C4-2B (cell line): ENCODE results near the gene ATG7.

Experiments used
- H3K27ac ChIP-seq: fragments of 450-650 bp; 2 replicates; pipeline ENCODE4 v1.5.1; 2017
- CTCF ChIP-seq: fragments of 450-650 bp; conservative IDR thresholded peaks from 2 replicates; pipeline ENCODE4 v1.5.1; 2017; ENCODE audit warnings: mild to moderate bottlenecking
- ZFX ChIP-seq: fragments of 450-650 bp; IDR thresholded peaks from 2 replicates; pipeline ENCODE4 v1.6.1; 2017

ATG7 gene

GRCh38 chr3:11377719-11378118 lies 105.5 kb downstream of the ATG7 start:
- no peak overlapping the region for H3K27ac ChIP-seq
- TF ChIP-seq CTCF (no peak), ZFX (no peak)

DNA sequence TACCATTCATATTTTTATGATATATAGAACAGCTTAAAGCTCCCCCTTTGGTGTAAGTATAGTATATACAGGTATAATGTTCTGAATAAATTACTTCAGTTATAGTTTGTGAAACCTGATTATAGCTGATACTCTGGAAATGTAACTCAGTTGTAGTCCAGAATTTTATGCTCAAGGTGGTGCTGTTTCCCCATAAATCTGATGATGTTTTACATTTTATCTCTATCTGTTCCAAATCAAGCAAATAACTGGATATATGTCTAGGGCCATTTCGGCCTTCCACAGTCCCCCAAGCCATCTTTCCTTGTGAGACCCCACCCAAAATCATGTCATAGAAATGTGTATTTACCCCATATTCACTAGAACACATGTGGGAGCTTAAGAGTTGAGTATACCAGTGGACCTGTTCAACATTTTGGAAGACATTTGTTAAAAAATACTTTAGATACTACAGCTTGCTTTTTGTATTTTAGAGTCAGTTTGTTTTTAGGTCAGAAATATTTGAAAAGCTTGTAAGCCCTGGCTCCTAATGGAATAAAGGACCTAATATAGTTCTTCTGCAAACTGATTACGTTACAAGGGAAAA lies 107.1 kb downstream of the ATG7 start:
- H3K27ac ChIP-seq = no peak overlapping the region
- TF ChIP-seq CTCF (peak; percentile 67), ZFX (no peak)

DNA sequence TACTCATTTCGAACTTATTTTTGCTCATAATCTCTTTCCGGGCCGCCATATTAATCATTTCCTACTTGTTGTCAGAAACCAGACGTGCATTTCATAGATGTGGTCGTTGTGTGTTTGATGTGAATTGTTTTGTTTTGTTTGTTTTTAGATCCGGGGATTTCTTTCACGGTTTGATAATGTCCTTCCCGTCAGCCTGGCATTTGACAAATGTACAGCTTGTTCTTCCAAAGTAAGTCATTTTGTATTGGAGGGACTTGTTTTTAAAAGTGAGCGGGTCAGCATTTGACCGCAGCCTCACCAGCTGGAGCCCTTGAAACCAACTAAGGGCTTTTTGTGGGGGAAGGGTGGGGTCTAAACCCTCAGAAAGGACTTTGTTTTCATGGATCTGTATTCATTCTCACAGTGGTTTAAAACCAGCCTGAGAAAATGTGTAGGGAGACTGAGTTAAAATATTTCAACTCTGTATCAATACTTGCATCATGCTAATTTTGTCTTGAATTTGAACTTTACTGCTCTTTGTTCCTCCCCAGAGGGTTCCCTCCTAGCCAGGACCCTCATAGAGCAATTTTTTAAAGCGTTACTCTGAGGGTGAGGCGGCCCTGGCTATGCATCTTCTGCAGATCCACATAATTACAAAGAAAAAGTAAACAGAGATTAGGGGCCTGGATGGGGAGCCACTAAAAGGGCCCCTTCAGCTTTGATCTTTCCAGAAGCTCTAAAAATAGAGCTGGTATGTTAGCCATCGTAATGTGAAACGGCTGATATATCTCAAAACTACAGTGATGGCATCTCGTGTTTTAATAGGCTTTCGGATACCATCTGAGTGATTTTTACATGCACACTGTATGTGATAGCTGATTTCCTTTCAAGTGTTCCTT lies 107.9 kb downstream of the ATG7 start:
- TF ChIP-seq ZFX = no peak
- H3K27ac ChIP-seq = no peak overlapping the region

GRCh38 chr3:11381141-11381540 lies 108.9 kb downstream of the ATG7 start:
- no peak overlapping the region for H3K27ac ChIP-seq
- TF ChIP-seq CTCF = no peak

GRCh38 chr3:11381563-11381962 lies 109.4 kb downstream of the ATG7 start:
- no peak overlapping the region for H3K27ac ChIP-seq
- no peak for TF ChIP-seq CTCF
- no peak for TF ChIP-seq ZFX

GRCh38 chr3:11382146-11382745 lies 110.0 kb downstream of the ATG7 start:
- H3K27ac ChIP-seq = no peak overlapping the region
- TF ChIP-seq CTCF = no peak
- no peak for TF ChIP-seq ZFX

DNA sequence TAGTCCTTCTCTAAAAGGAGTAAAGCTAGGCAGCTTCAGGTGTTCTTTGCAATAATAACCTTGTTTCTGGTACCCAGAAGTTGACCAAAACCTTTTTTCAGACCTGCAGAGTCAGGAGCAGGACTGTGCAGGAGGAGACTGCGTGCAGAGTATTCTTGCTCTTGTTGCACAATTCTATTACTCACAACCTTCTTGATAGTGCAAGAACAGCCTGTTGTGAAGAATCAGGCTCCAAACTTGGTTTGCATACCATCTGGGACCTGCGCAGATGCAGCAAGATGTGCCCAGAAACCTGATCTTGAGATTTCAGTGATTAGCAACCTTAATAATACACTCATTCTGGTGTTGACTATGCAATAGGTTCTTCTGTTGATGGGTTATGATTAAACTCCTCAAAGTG lies 111.9 kb downstream of the ATG7 start:
- H3K27ac ChIP-seq = no peak overlapping the region
- TF ChIP-seq CTCF = no peak
- no peak for TF ChIP-seq ZFX
